HG03135 (cell line): Measurements from ENCODE around the gene PYGM.

Experiments used
- ATAC-seq: cut with Tn5 transposase; IDR thresholded peaks from one replicate; pipeline ENCODE4 v1.9.1; 2021; ENCODE audit warnings: mild to moderate bottlenecking, moderate library complexity; ENCODE audit not compliant: unreplicated experiment

Gene PYGM

DNA sequence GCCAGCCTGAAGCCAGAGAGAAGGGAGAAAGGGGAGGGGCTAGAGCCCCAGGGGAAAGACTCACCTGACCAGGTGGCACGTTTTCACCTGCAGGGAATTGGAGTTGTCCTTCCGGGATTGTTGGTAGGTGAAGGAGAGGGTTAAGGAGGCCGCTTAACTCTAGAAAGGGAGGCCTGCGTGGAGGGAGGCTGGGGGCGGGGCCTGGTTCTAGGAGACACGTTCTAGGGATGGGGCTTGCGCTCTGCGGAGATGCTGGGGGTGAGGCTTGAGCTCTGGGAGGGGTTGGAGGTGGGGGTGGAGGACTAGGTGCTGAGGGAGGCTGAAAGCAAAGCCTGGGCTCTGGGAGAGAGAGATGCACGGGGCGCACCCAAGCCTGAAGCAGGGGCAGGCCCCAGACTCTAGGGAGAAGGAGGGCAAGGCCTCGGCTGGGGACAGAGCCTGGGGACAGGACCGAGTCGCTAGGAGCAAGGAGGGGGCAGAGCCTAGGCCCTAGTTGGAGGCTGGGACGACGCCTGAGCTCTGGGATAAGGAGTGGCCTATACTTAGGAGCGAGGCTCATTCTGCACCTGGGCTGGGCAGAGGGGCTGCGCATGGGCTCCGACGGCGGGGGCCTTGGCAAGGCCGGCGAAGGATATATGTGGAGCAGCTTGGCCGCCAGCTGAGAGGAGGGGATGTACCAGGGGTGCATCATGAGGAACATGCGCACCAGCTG is 18.2 kb downstream of the PYGM start:
- no peak for ATAC-seq

DNA sequence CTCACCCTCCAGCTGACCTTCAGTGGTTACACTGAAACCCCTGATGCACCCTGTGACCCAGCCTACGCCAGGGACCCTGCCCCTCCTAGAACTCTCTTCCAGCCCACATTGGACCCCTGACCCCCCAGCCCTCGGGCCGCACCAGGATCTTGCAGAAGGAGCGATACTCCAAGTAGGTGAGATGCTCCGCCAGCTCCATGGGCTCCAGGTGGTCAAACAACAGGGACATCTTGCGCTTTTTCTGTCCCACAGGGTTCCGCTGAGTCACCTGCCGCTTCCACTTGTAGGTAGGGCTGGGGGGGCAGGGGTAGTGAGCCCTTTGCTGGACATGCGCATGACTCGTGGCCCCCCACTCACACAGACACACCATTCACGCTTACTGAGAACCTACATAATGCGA is 19.9 kb downstream of the PYGM start:
- ATAC-seq: no peak

DNA sequence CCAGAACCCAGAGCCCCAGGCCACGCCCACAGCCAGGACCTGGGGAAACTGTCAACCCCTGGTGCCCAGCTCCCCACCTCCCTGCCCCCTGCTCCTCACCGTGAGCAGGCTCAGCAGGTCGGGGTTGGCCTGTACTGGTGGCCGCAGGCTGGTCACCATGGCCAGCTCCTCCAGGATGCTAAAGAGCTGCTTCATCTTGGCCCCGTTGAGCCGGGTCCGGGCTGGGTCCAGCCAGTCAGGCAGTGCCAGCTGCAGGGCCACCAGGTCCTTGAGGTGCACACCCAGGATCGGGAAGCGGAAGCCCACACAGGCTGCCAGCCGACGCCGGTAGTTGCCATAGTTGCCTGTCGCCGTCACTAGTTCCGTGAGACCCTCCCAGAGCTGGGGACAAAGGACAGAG is 23.1 kb downstream of the PYGM start:
- no peak for ATAC-seq

DNA sequence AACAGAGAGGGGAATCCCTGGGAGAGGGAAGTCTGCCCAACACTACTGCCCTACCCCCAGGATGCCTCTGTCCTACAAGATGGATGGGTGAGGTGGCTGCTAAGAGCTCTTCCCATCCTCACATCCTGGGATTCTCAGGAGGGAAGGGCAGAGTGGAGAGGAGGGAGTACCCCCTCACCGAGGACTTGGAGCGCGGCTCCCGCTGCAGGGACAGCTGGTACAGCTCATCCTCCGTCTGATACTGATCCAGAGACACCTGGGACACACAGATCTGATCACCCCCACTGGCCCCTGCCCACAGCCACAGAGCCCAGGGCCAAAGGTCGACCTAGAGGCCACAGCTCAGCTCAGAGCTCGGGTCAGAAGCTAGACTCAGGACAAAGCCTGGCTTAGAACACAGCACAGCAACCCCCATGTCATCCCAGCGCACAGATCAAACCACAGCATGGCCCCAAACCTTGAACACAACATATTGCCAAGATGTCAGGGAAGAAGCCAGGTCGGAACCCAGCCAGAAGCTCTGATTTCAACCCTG is 24.0 kb downstream of the PYGM start:
- ATAC-seq: no peak

DNA sequence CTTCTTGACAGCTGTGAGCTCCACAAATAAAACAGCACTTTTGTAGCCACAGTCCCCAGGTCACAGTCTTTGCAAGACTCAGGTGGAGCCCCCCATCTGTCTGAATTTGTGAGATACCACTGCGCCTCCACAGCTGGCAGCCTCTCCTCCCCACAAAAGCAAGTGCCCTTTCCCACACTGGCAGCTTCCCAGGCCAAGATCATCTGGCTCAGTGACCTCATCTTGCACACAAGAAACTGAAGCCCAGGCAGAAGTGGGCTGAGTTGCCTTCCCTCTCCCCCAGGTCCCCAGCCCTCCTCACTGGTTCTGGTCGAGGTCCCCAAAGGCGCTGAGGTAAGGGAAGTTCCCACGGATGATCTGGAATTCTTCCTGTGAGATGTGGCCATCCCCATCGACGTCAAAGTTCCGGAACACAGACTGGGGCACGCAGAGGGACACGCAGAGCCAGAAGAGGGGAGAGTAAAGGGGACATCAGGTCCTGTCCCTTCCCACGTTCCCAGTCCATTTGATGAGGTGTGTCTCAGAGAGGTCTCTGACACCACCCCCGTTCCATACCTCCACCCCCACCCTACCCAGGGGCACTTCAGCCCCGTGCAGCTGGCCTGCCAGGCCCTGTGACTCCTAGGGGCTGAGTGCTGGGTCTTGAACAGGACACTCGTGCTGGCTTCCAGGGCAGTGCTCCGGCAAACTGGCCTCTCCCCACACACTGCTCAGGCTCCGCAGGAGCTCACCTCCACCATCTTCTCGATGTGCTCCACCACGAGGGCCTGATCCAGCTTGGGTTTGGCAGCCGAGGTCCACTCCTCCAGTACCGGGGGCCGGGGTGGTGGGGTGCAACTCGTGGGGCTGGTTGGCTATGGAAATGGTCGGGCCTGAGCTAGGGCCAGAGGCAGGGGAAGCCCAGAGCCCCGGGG is 24.7 kb downstream of the PYGM start:
- no peak for ATAC-seq

DNA sequence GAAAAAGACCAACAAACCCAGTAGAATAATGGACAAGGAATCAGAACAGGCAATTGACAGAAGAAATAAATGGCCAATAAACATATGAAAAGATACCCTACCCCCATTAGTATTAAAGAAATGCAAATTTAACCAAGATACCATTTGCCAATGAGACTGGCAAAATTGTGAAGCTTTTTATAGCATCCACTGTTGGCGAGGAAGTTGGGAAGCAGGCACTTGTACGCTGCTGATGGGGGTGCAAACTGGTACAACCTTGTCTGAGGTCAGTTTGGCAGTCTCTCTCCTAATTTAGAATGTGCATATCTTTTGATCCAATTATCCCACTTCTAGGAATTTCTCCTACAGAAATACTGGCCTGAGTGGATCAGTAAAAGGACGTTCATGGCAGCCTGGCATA is 28.2 kb downstream of the PYGM start:
- ATAC-seq: no peak

DNA sequence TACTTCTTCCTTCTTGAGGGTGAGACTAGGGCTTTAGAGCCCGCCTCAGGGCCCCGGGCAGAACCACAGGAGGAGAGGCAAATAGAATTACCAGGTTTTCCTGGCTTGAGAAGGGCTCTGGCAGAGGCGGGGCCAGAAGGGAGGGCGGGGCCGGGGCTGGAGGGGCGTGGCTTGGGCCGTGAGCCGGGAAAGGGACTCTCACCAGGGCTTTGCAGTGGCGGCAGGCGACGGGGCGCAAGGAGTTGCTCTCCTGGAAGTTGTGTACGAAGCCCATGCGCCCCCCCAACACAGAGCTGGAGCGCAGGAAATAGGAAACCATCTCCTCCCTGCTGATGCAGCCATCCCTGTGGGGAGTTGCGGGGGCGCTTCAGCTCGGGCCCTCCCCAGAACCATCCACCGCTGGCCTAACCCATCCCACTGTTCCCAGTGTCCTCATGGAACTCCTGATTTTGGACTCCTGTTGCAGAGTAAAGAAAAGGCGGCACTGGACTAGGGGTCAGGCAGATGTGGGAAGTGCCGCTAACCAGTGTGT is 29.9 kb downstream of the PYGM start:
- no peak for ATAC-seq

DNA sequence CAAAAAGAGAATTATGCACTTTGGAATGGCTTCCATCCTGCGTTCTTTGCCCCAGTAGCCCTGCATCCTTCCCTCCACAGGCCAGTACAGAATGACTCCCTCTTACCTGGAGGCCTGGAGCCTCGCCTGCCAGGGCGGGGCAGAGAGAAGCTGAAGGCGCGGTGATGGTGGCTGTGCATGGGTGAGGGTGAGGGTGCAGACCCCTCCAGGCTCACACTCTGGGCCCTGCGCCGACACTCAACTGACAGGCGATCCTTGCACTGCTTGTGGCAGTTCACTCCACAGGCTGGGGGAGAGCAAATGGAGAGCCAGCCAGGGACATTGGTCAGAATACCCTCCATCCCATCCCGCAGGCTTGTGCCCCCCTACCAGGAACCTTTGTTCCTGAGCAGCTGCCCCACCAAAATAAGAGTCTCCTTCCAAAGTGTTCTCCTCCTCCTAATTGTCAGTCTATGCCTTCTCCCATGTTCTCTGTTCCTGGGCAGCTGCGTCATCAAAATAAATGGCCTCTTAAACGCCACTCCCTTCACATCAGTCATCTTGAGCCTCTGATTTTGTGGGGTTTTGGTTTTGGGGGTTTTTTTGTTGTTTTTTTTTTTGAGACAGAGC is 30.9 kb downstream of the PYGM start:
- ATAC-seq: no peak

DNA sequence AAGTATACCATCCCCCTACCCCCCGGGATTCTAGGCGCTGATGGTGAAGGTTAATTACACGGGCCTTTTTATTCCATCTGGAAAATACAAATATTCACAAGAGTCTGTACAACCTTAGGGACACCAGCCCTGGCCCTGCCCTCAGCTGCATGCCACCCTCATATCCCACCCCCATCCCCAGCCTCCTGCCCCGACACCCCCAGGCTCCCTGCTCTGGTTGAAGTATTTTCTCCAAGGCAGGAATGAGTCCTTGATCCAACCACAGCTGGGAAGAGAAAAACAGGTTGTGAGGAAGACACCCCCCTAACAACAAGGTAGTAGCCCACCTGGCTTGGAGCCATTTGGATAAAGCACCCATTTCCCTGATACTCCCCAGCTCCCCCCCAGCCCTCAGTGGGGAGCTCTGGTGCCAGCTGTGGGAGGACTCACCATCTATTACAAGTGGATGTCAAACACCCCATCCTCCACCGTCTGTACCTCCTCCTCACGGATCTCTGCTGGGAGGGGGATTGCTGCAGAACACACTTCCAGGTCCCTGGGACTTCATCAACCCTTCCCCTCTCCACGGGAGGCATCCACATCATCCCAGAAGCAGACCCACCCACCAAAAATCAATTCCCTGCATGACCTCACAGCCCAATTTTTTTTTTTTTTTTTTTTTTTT is 32.8 kb downstream of the PYGM start:
- no peak for ATAC-seq

DNA sequence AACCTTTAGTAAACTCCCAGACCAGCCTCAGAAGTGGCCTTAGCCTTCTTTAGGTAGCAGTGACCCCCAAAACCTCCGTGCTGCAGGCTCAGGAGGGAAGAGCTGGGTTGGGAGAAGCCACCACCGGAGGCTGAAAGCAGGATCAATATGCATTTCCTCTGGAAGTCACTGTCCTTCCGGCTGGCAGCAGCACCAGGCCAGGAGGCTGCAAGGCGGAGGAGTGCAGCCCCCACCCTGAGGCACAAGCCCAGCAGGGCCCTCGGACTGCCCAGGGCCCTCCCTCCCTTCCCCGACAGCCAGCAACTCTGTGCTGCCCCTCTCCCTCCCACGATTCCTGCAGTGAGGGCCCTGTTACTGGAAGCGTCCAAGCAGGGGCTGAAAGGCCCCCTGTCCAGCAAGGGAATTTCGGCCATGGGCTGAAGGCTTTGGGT is 33.5 kb downstream of the PYGM start:
- no peak for ATAC-seq

DNA sequence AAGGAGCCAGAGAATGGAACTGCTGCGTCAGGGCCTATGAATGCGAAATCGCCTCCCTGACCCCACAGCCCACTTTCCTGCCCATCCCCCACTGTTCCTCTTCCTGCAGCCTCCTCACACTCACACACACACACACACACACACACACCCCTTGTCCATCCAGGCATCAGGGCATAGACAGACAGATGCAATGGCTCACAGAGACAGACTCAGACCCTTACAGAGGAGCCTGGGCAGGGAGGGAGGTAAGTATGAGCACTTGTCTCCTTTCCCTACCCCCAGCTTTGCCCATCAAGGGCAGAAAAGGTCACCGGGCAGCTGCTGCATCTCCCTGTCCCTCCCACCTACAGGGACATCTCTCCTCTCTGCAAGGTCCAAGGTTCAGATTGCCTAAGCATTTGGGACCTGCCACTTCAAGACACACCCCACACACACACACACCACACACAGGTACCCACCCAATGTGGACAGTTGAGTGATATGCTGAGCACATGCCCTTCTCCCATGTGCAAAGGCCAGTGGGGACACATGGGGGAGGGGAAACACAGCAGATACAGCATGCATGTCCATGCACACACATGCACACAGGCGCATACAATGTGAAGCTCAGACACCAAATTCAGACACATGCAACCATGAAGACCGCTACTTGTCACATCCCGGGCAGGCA is 34.8 kb downstream of the PYGM start:
- no peak for ATAC-seq

DNA sequence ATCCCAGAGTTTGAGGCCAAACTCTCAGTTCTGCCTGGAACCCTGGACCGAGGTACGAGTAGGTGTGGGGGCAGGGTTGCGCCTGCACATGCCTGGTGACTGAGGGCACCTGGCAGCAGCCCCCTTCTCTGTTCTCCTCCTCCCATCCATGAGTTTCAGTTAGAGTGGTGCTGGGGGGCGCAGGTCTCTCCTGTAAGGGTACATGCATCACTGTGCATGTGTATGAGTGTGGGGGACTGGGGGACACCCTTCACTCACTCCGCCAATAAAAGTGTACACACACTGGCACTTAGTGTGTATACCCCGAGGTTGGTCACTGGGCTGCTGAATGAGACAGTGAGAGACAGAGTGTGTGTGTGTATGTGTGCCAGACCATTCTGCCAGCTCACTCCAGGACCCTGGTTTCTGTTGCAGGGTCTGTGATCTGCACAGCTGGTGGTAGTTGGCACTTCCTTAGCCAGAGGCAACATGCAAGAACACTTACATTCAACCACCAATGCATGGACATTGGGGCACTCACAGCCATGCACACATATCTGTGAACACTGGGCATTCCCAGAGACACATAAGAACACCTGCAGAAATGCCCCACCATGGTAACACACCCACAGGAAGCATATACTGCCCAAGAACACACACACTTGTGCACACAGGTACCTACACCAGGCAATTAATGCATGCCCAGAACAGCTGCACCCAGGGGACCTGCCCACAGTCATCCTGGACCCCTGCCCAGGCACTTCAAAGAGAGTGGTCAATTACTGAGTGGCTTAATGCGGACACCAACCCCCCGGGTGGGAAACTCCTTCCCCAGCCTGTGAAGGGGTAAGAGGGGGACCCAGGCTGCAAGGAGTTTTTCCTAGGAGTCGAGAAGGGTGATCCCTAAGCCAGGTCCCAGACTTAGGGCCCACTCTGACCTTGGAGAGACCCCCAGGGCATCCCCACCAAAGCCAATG is 35.6 kb downstream of the PYGM start:
- ATAC-seq: no peak

DNA sequence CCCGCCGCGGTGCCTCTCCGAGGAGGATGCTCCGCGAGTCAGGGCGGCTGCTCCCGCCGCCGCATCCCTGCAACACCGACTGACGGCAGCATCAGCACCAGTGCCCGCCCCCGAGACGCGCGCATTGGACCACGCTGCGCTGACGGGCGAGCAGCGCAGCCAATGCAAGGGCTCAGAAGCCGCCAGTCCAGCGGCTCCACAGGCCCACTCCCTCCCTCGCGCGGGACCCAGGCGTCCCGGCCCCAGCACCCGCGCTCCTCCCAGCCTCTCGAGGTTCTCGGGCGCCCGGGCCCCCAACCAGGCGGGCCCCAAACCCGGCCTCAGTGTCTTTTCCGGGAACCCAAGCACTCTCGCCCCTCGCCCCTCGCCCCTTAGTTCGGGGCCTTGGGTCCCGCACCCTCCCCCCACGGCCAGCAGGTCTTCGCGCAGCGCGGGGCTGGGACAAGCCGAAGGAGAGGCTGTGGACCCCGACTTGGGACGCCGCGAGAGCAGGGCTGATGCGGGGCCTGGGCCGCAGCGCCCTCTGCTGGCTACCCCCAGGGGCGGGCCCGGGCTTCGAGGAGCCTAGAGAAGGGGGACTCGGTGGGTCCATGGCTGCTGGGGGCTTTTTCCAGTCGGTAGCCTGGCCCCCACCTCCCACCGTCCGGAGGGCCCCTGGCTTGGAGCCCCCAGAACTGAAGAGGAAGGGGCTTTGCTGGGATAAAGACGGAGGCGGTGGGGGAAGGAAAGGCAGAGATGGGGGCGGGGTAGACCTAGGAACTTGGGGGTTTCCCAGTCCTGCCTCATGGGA is 36.5 kb downstream of the PYGM start, which contains the start of gene NRXN2:
Gene NRXN2 (minus strand): TSS at position 81 of the 790 bp plus-strand sequence. CDS start 9,498 bp downstream, outside the sequence.
- peak; percentile 80 for ATAC-seq

DNA sequence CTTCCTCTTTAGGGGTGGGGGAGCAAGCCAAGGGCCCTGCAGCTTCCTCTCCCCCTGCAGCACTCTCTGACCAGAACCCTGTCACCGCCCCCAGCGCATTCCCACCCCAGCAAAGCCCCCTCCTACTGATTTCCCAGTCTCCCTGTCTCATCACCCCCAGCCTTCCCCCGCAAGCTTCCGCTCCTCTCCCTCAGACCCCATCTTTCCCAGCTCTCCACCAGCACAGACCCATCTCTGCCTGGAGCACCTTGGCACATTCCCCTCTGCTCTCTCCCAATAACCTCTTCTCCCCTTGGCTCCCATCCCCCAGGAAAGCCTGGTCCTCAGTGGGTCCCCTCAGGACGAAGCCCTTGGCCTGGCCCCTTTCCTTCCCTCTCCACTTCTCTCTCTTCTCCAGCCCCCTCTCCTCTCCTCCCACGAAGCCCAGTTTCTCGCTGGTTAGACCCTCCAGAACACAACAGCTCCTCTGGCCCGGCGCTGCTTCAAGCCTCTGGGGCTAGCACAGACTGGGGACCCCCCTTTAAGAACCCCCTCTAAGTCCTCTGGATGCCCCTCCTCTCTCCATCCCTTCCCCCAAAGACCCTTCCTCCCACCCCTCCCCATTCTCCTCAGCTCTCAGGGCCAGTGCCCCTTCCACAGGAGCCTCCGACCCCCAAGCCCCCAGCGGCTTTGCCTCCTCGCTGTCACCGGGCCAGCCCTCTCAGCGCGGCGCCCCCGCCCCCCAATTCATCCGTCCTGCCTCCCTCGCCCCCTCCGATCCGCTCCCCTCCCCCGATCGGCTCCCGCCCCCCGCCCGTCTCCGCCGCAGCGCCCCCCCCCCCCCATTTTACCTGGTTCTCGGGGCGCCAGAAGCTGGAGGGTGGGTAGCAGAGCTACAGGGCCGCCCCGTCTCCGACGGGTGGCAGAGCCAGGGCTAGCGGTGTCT is 37.4 kb downstream of the PYGM start:
- ATAC-seq: no peak

DNA sequence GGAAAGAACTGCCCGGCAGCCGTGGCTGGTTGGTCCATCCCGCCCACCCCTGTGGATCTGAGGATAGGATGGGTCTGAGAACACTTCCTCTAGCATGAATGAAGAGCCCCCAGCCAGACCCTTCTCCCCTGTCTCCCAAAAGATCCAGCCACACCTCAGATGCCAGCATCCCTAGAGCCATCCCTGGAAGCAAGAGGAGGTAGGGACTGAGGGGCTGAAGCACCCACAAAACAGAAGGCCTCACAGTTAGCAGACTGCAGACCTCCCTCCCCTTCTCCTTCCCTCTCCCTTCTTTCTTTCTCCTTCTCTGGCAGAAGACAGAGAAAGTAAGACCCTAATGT is 38.4 kb downstream of the PYGM start:
- no peak for ATAC-seq

DNA sequence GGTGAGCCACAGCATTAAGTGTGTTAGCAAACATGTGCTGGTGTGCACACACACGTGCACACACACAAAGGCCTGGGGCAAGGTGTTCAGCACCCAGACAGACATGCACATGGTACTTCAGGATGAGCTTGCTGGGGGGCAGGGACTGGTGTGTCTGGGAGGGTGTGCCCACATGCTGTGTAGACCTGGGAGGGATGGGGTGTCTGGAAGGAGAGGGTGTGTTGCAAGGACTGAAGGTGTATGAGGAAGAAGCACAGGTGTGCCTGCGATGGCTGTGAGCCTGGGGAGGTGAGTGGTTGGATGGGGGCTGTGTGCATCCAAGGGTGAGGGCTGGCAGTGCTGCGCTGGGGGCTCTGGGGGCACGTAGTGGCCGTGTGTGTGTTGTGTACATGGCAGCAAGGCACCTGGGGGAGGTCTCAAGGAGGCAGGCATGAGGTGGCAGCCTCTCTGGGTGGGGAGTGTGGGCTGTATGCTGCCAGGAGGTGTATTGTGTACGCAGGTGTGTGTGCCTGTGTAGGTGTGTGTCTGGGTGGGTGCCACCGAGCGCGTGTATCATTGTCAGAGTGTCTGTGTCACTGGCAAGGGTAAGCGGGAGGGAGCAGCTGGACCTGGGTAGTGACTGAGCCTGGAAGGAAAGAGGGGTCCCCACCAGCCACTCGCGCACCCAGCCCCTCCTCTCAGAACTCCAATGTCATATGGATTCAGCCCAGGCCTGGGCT is 39.0 kb downstream of the PYGM start:
- ATAC-seq: no peak

DNA sequence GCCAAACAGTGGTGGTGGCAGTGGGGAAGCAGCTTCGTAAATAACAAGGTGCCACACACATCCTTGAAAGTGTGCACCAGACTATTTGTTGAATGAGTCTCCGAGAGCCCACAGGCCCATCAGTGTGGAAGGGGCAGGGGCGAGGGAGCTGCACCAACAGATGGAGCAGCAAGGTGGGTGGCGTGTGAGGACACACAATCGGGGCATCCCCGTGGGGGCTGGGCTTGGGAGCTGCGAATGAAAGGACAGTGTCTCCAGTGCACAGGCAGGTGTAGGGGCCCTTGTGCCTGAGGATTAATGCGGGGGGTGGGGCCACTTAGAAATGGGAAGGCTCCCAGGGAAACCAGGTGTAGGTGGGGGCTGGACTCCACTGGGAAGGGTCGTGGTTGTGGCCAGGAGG is 39.6 kb downstream of the PYGM start:
- ATAC-seq: no peak
